ENCODE data around the gene ARFGEF3. TPM values are rescaled to one million over a fixed set of nuclear protein-coding genes. Genes with fewer than 3 reads are reported as not detected.

Gene ARFGEF3
- total RNA-seq, 1 experiment from 2014 or later: 0.71 TPM

DNA sequence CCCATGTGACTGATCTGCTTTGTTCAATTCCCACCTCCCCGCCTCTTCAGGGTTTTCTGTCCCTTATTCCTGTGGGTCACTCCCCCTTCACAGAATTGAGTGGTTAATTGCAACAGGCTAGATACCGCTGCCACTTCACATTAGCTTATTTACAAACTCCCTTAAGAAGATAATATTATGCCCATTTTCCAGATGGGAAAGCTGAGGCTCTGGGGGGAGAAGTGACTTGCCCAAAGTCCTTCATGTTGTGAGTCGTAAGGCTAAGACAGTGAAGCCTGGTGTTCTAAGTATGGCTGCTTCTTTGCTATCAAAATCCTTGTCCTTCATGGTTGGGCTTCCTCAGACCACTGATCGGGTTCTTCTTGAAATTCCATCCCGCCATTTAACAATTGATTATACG lies 96.5 kb downstream of the ARFGEF3 start:
- no peaks in the 10 kb centered on the region for H3K9me3 ChIP-seq (ENCODE audit: low read depth, low read length, poor library complexity, severe bottlenecking)
- no peak for TF ChIP-seq EZH2 (IDR thresholded peaks at IDR 0.05; ENCODE audit: borderline replicate concordance, low read depth, low read length, poor library complexity, severe bottlenecking)
- TF ChIP-seq, protein P1, sequence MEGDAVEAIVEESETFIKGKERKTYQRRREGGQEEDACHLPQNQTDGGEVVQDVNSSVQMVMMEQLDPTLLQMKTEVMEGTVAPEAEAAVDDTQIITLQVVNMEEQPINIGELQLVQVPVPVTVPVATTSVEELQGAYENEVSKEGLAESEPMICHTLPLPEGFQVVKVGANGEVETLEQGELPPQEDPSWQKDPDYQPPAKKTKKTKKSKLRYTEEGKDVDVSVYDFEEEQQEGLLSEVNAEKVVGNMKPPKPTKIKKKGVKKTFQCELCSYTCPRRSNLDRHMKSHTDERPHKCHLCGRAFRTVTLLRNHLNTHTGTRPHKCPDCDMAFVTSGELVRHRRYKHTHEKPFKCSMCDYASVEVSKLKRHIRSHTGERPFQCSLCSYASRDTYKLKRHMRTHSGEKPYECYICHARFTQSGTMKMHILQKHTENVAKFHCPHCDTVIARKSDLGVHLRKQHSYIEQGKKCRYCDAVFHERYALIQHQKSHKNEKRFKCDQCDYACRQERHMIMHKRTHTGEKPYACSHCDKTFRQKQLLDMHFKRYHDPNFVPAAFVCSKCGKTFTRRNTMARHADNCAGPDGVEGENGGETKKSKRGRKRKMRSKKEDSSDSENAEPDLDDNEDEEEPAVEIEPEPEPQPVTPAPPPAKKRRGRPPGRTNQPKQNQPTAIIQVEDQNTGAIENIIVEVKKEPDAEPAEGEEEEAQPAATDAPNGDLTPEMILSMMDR (conservative IDR thresholded peaks at IDR 0.05; ENCODE audit: low read depth, low read length): no peak
- no peaks in the 10 kb centered on the region for H3K4me1 ChIP-seq (ENCODE audit: insufficient read depth, low read length, poor library complexity, severe bottlenecking)
- no TSS peak for BruUV-seq (replicated peaks)
- H3K4me3 ChIP-seq (ENCODE audit: low read depth, low read length, poor library complexity, severe bottlenecking): no peak overlapping the region
- intact Hi-C loops (cut with micrococcal nuclease; ENCODE audit: unreplicated experiment): no loop called here
- CTCF ChIA-PET: no interaction called here
- no peak overlapping the region for H3K27ac ChIP-seq (ENCODE audit: low read depth, low read length, poor library complexity, severe bottlenecking)
- no peaks in the 10 kb centered on the region for H3K36me3 ChIP-seq (ENCODE audit: insufficient read depth, low read length, poor library complexity, severe bottlenecking)
- no peak for DNase-seq (ENCODE audit: low spot score)
- peaks cover 9% of the 10 kb centered on the region for H3K27me3 ChIP-seq (replicated peaks; ENCODE audit: insufficient read depth, low read depth, low read length, poor library complexity)
- POLR2A ChIA-PET (ENCODE audit: low non-redundant PET): no interaction called here

GRCh38 chr6:138258991-138259390 lies 97.3 kb downstream of the ARFGEF3 start:
- Histone ChIP-seq H3K4me3 (ENCODE audit: low read depth, low read length, poor library complexity, severe bottlenecking) (no peak overlapping the region), H3K27me3 (replicated peaks; ENCODE audit: insufficient read depth, low read depth, low read length, poor library complexity) (peaks cover 9% of the 10 kb centered on the region), H3K36me3 (ENCODE audit: insufficient read depth, low read length, poor library complexity, severe bottlenecking) (no peaks in the 10 kb centered on the region), H3K9me3 (ENCODE audit: low read depth, low read length, poor library complexity, severe bottlenecking) (no peaks in the 10 kb centered on the region), H3K27ac (ENCODE audit: low read depth, low read length, poor library complexity, severe bottlenecking) (no peak overlapping the region), H3K4me1 (ENCODE audit: insufficient read depth, low read length, poor library complexity, severe bottlenecking) (no peaks in the 10 kb centered on the region)
- intact Hi-C loops (cut with micrococcal nuclease; ENCODE audit: unreplicated experiment): no loop called here
- TF ChIP-seq EZH2 (IDR thresholded peaks at IDR 0.05; ENCODE audit: borderline replicate concordance, low read depth, low read length, poor library complexity, severe bottlenecking): no peak
- TF ChIP-seq, protein P1 (conservative IDR thresholded peaks at IDR 0.05; ENCODE audit: low read depth, low read length): no peak
- ChIA-PET POLR2A (ENCODE audit: low non-redundant PET) (no interaction called here), CTCF (no interaction called here)
- DNase-seq (ENCODE audit: low spot score): no peak
- no TSS peak for BruUV-seq (replicated peaks)

GRCh38 chr6:138261116-138261780 lies 99.5 kb downstream of the ARFGEF3 start:
- no TSS peak for BruUV-seq (replicated peaks)
- TF ChIP-seq, protein P1 (conservative IDR thresholded peaks at IDR 0.05; ENCODE audit: low read depth, low read length): no peak
- TF ChIP-seq EZH2 (IDR thresholded peaks at IDR 0.05; ENCODE audit: borderline replicate concordance, low read depth, low read length, poor library complexity, severe bottlenecking): no peak
- H3K4me1 ChIP-seq (ENCODE audit: insufficient read depth, low read length, poor library complexity, severe bottlenecking): no peaks in the 10 kb centered on the region
- peaks cover 9% of the 10 kb centered on the region for H3K27me3 ChIP-seq (replicated peaks; ENCODE audit: insufficient read depth, low read depth, low read length, poor library complexity)
- H3K9me3 ChIP-seq (ENCODE audit: low read depth, low read length, poor library complexity, severe bottlenecking): no peaks in the 10 kb centered on the region
- H3K36me3 ChIP-seq (ENCODE audit: insufficient read depth, low read length, poor library complexity, severe bottlenecking): no peaks in the 10 kb centered on the region
- no peak for DNase-seq (ENCODE audit: low spot score)
- POLR2A ChIA-PET (ENCODE audit: low non-redundant PET): no interaction called here
- intact Hi-C loops (cut with micrococcal nuclease; ENCODE audit: unreplicated experiment): no loop called here
- H3K4me3 ChIP-seq (ENCODE audit: low read depth, low read length, poor library complexity, severe bottlenecking): no peak overlapping the region
- CTCF ChIA-PET: no interaction called here
- H3K27ac ChIP-seq (ENCODE audit: low read depth, low read length, poor library complexity, severe bottlenecking): no peak overlapping the region

All from A673 (cell line).